Right lobe of liver (tissue), 6 donors: ENCODE results near the gene NKX6-2. TPM values are rescaled to one million over a fixed set of nuclear protein-coding genes. Genes with fewer than 3 reads are reported as not detected.
A peak's percentile ranks its signal among the peaks of the same experiment; 100 is the strongest.
"Not testable (repeated sequence)": the region's sequence is repeated elsewhere in the genome, so short reads cannot be mapped to it uniquely, and the experiment has no call there.

Source experiments
- ATAC-seq, 4 donors: fragments of 200-7000 bp; cut with Tn5 transposase; one replicate each; pipeline ENCODE4 v1.9.1; 2020; ENCODE audit warnings: mild to moderate bottlenecking in 4 of 4, moderate library complexity in 4 of 4
- DNase-seq, 3 donors: peaks; one replicate each; pipeline ENCODE4 v3.0.0-alpha.2; 2020
- H3K27ac ChIP-seq, 3 donors: fragments of 200-600 bp; one replicate each; pipeline ENCODE4 v1.8.0; 2022
- H3K27me3 ChIP-seq, 2 donors: fragments of 200-600 bp; one replicate each; pipeline ENCODE4 v1.8.0; 2022
- H3K36me3 ChIP-seq, 4 donors: fragments of 200-600 bp; sonication (generic) in 1 of 4; one replicate each; pipeline versions ENCODE4 v1.5.1 to v1.8.0; 2017 to 2022; ENCODE audit warnings: control low read depth in 1 of 4
- H3K4me1 ChIP-seq, 4 donors: fragments of 200-600 bp; sonication (generic) in 1 of 4; one replicate each; pipeline versions ENCODE4 v1.5.1 to v1.8.0; 2017 to 2022; ENCODE audit warnings: control low read depth in 1 of 4
- H3K4me3 ChIP-seq, 3 donors: fragments of 200-600 bp; one replicate each; pipeline ENCODE4 v1.8.0; 2022
- H3K9me3 ChIP-seq, 4 donors: fragments of 200-600 bp; sonication (generic) in 1 of 4; one replicate each; pipeline versions ENCODE4 v1.5.1 to v1.8.0; 2017 to 2022; ENCODE audit warnings: control low read depth in 1 of 4
- CTCF ChIP-seq, 4 donors: fragments of 200-600 bp in 3 of 4; fragments of 450-650 bp in 1 of 4; IDR thresholded peaks; one replicate each; pipeline versions ENCODE4 v1.5.1 to v1.8.0; 2016 to 2022; ENCODE audit warnings: antibody characterized with exemption in 4 of 4, mild to moderate bottlenecking in 2 of 4
- POLR2A ChIP-seq: fragments of 450-650 bp; IDR thresholded peaks from one replicate; pipeline ENCODE4 v1.6.1; 2017; ENCODE audit warnings: antibody characterized with exemption, mild to moderate bottlenecking
- WGBS: methylation state at CpG from one replicate; pipeline ENCODE4 v1.1.6; 2018; ENCODE audit warnings: low coverage, low lambda C conversion rate; ENCODE audit not compliant: insufficient coverage; ENCODE audit errors: missing lambda C conversion rate; 5-methylcytosine and 5-hydroxymethylcytosine counted together
- intact Hi-C, 2 donors: fragments of 100-400 bp; cut with DNase I; formaldehyde crosslinking; loops; one replicate each; pipeline versions ENCODE4 v1.11.2 to v1.14.1; 2022
- total RNA-seq, 6 experiments: library from RNA; depleted of rRNA in 2 of 6; stranded (reverse); fragments of >200 nt in 2 of 6; fragmentation: NEBNext Ultra II Directional in 3 of 6; extraction: Animal tissue kit (Norgen Biotek cat#: 25700) in 3 of 6; gene quantifications; one replicate each; pipeline versions ENCODE4 v1.1.0 to v1.2.4, GENCODE V29; 2016 to 2023
- donor health status: DM: no; HTN: yes; CAD: no.
- donor health status: DM: no; HTN: no; CAD: no.
- donor health status: DM: no; HTN: no; CAD: no.
- donor health status: DM: no; HTN: yes; CAD: no.
- donor health status: DM: no; HTN: yes; CAD: no.

Gene NKX6-2
- total RNA-seq, 6 experiments from 2014 or later, result not detected

- H3K9me3 ChIP-seq, result no peaks in the 10 kb centered on the region
- TF ChIP-seq POLR2A (no peak), CTCF (IDR thresholded peaks at IDR 0.05) (no peak)
- no peaks in the 10 kb centered on the region for H3K27me3 ChIP-seq
- 46% methylated on average over 6 of the region's 13 CpGs for WGBS
- ATAC-seq (no peak), DNase-seq (no peak)
- H3K27ac ChIP-seq, result no peak overlapping the region
- H3K4me3 ChIP-seq, result no peak overlapping the region
- intact Hi-C loops, result no loop called here
- H3K4me1 ChIP-seq, result no peaks in the 10 kb centered on the region
- no peaks in the 10 kb centered on the region for H3K36me3 ChIP-seq
These were observed 41.5 kb upstream of the NKX6-2 start for GRCh38 chr10:132827423-132827789.

GRCh38 chr10:132826524-132827422 lies 40.8 kb upstream of the NKX6-2 start:
- Histone ChIP-seq H3K4me3 (no peak overlapping the region), H3K9me3 (no peaks in the 10 kb centered on the region), H3K36me3 (no peaks in the 10 kb centered on the region), H3K27ac (no peak overlapping the region), H3K27me3 (no peaks in the 10 kb centered on the region), H3K4me1 (no peaks in the 10 kb centered on the region)
- WGBS, result 88% methylated on average over 11 of the region's 36 CpGs
- DNase-seq (no peak), ATAC-seq (peak in 1 of 4 donors; percentile 31)
- TF ChIP-seq CTCF (IDR thresholded peaks at IDR 0.05) (no peak), POLR2A (no peak)
- intact Hi-C loops, result no loop called here

GRCh38 chr10:132825783-132826523 lies 40.0 kb upstream of the NKX6-2 start:
- H3K27me3 ChIP-seq, H3K4me1 ChIP-seq, H3K27ac ChIP-seq, intact Hi-C loops, H3K9me3 ChIP-seq, H3K36me3 ChIP-seq, ATAC-seq, DNase-seq, H3K4me3 ChIP-seq: not testable (repeated sequence)
- WGBS, result 97% methylated on average over 6 of the region's 34 CpGs

- DNase-seq (no peak), ATAC-seq (no peak)
- WGBS, result 77% methylated on average over 13 of the region's 13 CpGs
- Histone ChIP-seq H3K4me3 (no peak overlapping the region), H3K27me3 (no peaks in the 10 kb centered on the region), H3K4me1 (no peaks in the 10 kb centered on the region), H3K36me3 (no peaks in the 10 kb centered on the region), H3K27ac (no peak overlapping the region), H3K9me3 (no peaks in the 10 kb centered on the region)
- intact Hi-C loops, result no loop called here
- TF ChIP-seq POLR2A (no peak), CTCF (IDR thresholded peaks at IDR 0.05) (no peak)
These were observed 34.1 kb upstream of the NKX6-2 start for GRCh38 chr10:132820056-132820455.

GRCh38 chr10:132817701-132818211 lies 31.8 kb upstream of the NKX6-2 start:
- Histone ChIP-seq H3K4me1 (no peaks in the 10 kb centered on the region), H3K27me3 (no peaks in the 10 kb centered on the region), H3K27ac (no peak overlapping the region), H3K36me3 (no peaks in the 10 kb centered on the region), H3K9me3 (no peaks in the 10 kb centered on the region), H3K4me3 (no peak overlapping the region)
- intact Hi-C loops, result no loop called here
- WGBS, result 70% methylated on average over 16 of the region's 29 CpGs
- DNase-seq, result no peak
- TF ChIP-seq CTCF (IDR thresholded peaks at IDR 0.05) (no peak), POLR2A (no peak)
- ATAC-seq, result no peak
